Glutamatergic neuron (in vitro differentiated cells): ENCODE measurements around the gene ADCY1. TPM values are rescaled to one million over a fixed set of nuclear protein-coding genes. Genes with fewer than 3 reads are reported as not detected.

Source experiments
- DNase-seq: peaks from one replicate; pipeline ENCODE4 v3.0.0; 2022
- H3K27ac Mint-ChIP-seq: one replicate; pipeline ENCODE4 v1.8.0; 2020; ENCODE audit warnings: mild to moderate bottlenecking, mixed read lengths, inconsistent platforms; ENCODE audit not compliant: unreplicated experiment
- H3K27me3 Mint-ChIP-seq: one replicate; pipeline ENCODE4 v1.8.0; 2020; ENCODE audit warnings: mild to moderate bottlenecking, moderate library complexity, mixed read lengths, inconsistent platforms; ENCODE audit not compliant: unreplicated experiment
- H3K36me3 Mint-ChIP-seq: one replicate; pipeline ENCODE4 v1.8.0; 2020; ENCODE audit warnings: mild to moderate bottlenecking, mixed read lengths, inconsistent platforms; ENCODE audit not compliant: unreplicated experiment
- H3K4me1 Mint-ChIP-seq: one replicate; pipeline ENCODE4 v1.8.0; 2020; ENCODE audit warnings: mild to moderate bottlenecking, low read depth, mixed read lengths, inconsistent platforms; ENCODE audit not compliant: unreplicated experiment
- H3K4me3 Mint-ChIP-seq: one replicate; pipeline ENCODE4 v1.8.0; 2020; ENCODE audit warnings: mild to moderate bottlenecking, mixed read lengths, inconsistent platforms; ENCODE audit not compliant: unreplicated experiment
- H3K9me3 Mint-ChIP-seq: one replicate; pipeline ENCODE4 v1.8.0; 2020; ENCODE audit warnings: mild to moderate bottlenecking, moderate library complexity, mixed read lengths, inconsistent platforms; ENCODE audit not compliant: unreplicated experiment
- CTCF ChIP-seq: fragments of 200-600 bp; sonication (generic); IDR thresholded peaks from one replicate; pipeline ENCODE4 v1.5.0; 2021; ENCODE audit not compliant: partially characterized antibody, unreplicated experiment
- total RNA-seq: library from RNA; stranded (reverse); fragmentation: NEBNext Ultra II Directional; extraction: Animal tissue kit (Norgen Biotek cat#: 25700); gene quantifications from one replicate; pipeline ENCODE4 v1.2.1, GENCODE V29; 2021; ENCODE audit not compliant: unreplicated experiment

Gene ADCY1
- total RNA-seq, 1 donor from 2014 or later = 51.9 TPM

GRCh38 chr7:45699726-45700390 lies 125.7 kb downstream of the ADCY1 start:
- H3K9me3 Mint-ChIP-seq = peaks cover 4% of the 10 kb centered on the region
- peaks cover 3% of the 10 kb centered on the region for H3K4me1 Mint-ChIP-seq
- H3K4me3 Mint-ChIP-seq = no peak overlapping the region
- H3K36me3 Mint-ChIP-seq = no peaks in the 10 kb centered on the region
- H3K27me3 Mint-ChIP-seq = peaks cover 3% of the 10 kb centered on the region
- H3K27ac Mint-ChIP-seq = no peak overlapping the region
- no peak for TF ChIP-seq CTCF
- no peak for DNase-seq

GRCh38 chr7:45700556-45700955 lies 126.4 kb downstream of the ADCY1 start:
- H3K9me3 Mint-ChIP-seq = peaks cover 4% of the 10 kb centered on the region
- no peak overlapping the region for H3K4me3 Mint-ChIP-seq
- H3K36me3 Mint-ChIP-seq = no peaks in the 10 kb centered on the region
- TF ChIP-seq CTCF = no peak
- peaks cover 3% of the 10 kb centered on the region for H3K4me1 Mint-ChIP-seq
- DNase-seq = no peak
- no peak overlapping the region for H3K27ac Mint-ChIP-seq
- peaks cover 3% of the 10 kb centered on the region for H3K27me3 Mint-ChIP-seq

- no peak overlapping the region for H3K27ac Mint-ChIP-seq
Observed at GRCh38 chr7:45701701-45702510, 127.7 kb downstream of the ADCY1 start.

GRCh38 chr7:45702751-45703150 lies 128.6 kb downstream of the ADCY1 start:
- no peaks in the 10 kb centered on the region for H3K36me3 Mint-ChIP-seq
- peaks cover 4% of the 10 kb centered on the region for H3K9me3 Mint-ChIP-seq
- peaks cover 3% of the 10 kb centered on the region for H3K4me1 Mint-ChIP-seq
- no peak for TF ChIP-seq CTCF
- peaks cover 2% of the 10 kb centered on the region for H3K27me3 Mint-ChIP-seq
- H3K27ac Mint-ChIP-seq = no peak overlapping the region
- H3K4me3 Mint-ChIP-seq = no peak overlapping the region
- DNase-seq = no peak

More at GRCh38 chr7:45701701-45702510, 127.7 kb downstream of the ADCY1 start:
- no peak for TF ChIP-seq CTCF
- H3K36me3 Mint-ChIP-seq = no peaks in the 10 kb centered on the region
- peaks cover 3% of the 10 kb centered on the region for H3K4me1 Mint-ChIP-seq
- no peak overlapping the region for H3K4me3 Mint-ChIP-seq
- H3K27me3 Mint-ChIP-seq = peaks cover 3% of the 10 kb centered on the region
- no peak for DNase-seq
- H3K9me3 Mint-ChIP-seq = peaks cover 4% of the 10 kb centered on the region

- no peak for TF ChIP-seq CTCF
- H3K27ac Mint-ChIP-seq = no peak overlapping the region
- H3K4me1 Mint-ChIP-seq = peaks cover 3% of the 10 kb centered on the region
- H3K4me3 Mint-ChIP-seq = no peak overlapping the region
- peaks cover 5% of the 10 kb centered on the region for H3K9me3 Mint-ChIP-seq
- DNase-seq = no peak
- H3K27me3 Mint-ChIP-seq = peaks cover 2% of the 10 kb centered on the region
- no peaks in the 10 kb centered on the region for H3K36me3 Mint-ChIP-seq
Observed at GRCh38 chr7:45703373-45703821, 129.2 kb downstream of the ADCY1 start.
